GM21423 (cell line): ENCODE results near the gene ADD3.

ENCODE experiments used
- ATAC-seq: cut with Tn5 transposase; IDR thresholded peaks from one replicate; pipeline ENCODE4 v1.9.1; 2021; ENCODE audit warnings: mild to moderate bottlenecking, moderate library complexity; ENCODE audit not compliant: unreplicated experiment

ADD3 gene

DNA sequence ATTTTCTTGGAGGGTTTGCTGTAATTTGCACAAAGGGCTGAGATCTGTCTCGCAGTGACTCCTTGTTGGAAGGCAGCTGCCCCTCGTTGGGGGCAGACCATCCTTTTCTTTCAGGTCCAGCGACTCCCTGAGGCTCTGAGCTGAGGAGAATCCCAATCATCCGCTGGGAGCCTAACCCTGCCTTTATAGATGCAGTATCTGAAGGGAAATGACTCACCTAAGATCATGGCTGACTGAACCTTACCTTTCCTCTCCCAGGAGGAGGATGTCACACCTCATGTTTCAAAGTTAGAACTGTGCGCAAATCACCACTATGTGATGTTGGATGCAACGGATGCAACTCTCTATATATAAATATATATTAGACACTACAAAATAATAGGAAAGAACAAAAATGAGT, 163.2 kb downstream of the ADD3 start:
- no peak for ATAC-seq

- ATAC-seq, result no peak
Observed at GRCh38 chr10:110172155-110172554, 164.4 kb downstream of the ADD3 start.

GRCh38 chr10:110174201-110174600, 166.4 kb downstream of the ADD3 start:
- no peak for ATAC-seq

DNA sequence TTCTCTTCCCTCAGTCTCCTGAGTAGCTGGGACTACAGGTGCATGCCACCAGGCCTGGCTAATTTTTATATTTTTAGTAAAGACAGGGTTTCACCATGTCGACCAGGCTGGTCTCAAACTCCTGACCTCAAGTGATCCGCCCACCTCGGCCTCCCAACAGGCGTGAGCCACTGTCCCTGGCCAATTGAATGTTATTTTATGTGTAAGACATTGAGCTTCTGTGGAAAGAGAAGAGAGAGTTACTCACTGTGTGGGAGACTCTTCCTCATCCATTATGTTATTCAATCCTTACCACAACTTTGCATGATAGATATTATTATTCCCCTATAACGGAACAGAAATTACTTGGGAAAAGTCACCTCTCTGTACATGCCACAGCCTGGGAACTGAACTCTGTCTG, 167.0 kb downstream of the ADD3 start:
- ATAC-seq, result no peak

- ATAC-seq, result no peak
Observed at GRCh38 chr10:110175406-110175805, 167.6 kb downstream of the ADD3 start.

GRCh38 chr10:110176141-110177030, 168.6 kb downstream of the ADD3 start:
- no peak for ATAC-seq

DNA sequence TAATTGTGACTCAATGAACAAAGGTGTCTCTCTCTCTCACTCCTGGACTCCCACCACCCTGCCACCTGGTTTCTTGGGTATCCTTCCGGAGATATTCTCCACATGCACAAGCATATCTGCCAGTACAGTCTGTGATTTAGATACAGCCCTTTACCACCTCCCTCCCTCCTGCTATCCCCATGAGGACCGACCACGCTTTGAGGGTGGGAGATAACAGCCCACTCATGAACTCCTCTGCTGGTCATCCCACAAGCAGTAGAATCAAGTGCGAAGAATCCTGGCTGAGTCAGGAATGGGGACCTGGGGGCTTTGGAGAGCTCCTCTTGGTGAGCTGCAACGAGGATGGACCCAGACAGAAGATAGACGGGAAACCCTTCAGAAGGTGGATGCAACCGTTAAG, 171.4 kb downstream of the ADD3 start:
- ATAC-seq, result no peak

DNA sequence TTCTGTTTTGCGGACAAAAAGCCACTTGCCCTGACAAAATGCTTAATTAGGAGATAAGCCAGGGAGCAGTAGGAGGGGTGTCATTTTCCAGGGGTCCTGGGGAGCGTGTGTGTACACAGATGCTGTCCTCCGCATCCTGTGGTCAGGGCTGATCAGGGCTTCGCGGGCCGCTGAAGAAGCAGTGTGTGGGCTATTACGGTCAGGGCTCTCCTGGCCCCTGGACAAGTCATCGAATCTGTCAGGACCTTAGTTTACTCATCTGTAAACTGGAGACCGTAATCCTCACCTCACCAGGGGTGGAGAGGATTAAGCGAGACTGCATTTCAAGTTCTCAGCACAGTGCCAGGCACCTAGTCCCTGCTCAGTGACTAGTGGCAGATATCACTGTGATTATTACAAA, 173.7 kb downstream of the ADD3 start:
- no peak for ATAC-seq

DNA sequence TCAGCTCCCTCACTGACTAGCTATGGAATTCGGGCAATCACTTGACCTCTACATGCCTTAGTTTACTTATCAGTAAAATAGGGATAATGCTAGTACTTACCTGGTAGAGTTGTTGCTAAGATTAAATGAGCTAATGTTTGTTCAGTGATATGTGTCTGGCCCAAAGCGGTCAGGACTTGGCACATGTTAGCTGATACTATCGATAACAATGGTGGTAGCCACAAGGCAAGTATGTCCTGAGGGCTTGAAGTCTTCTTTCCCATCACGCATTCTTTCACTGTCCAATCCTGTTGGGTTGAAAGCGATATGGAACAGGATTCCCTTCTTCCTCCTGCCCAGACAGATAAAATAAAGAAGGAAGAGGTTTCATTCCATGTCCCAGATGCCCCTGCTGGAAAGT, 174.1 kb downstream of the ADD3 start:
- ATAC-seq, result no peak

- no peak for ATAC-seq
Observed at GRCh38 chr10:110184398-110184797, 176.6 kb downstream of the ADD3 start.
